Skeletal muscle tissue (tissue), 4 donors: ENCODE results near the gene PXDC1. TPM values are rescaled to one million over a fixed set of nuclear protein-coding genes. Genes with fewer than 3 reads are reported as not detected.
"Not testable (repeated sequence)": the region's sequence is repeated elsewhere in the genome, so short reads cannot be mapped to it uniquely, and the experiment has no call there.

Source experiments
- H3K27ac ChIP-seq: one replicate; pipeline ENCODE4 v1.7.0; 2013; ENCODE audit warnings: mild to moderate bottlenecking, low read depth, low read length, inconsistent platforms
- H3K27me3 ChIP-seq, 3 donors: one replicate each; pipeline ENCODE4 v1.7.0; 2013; ENCODE audit warnings: low read length in 3 of 3; ENCODE audit not compliant: control insufficient read depth in 3 of 3, insufficient read depth in 3 of 3
- H3K36me3 ChIP-seq, 3 donors: one replicate each; pipeline ENCODE4 v1.7.0; 2013; ENCODE audit warnings: low read length in 3 of 3; ENCODE audit not compliant: control insufficient read depth in 3 of 3, insufficient read depth in 3 of 3
- H3K4me1 ChIP-seq, 3 donors: one replicate each; pipeline ENCODE4 v1.7.0; 2013; ENCODE audit warnings: low read length in 3 of 3, mild to moderate bottlenecking in 3 of 3; ENCODE audit not compliant: control insufficient read depth in 3 of 3, insufficient read depth in 3 of 3
- H3K4me3 ChIP-seq, 3 donors: one replicate each; pipeline ENCODE4 v1.7.0; 2013; ENCODE audit warnings: low read length in 3 of 3
- H3K9ac ChIP-seq, 3 donors: one replicate each; pipeline ENCODE4 v1.7.0; 2013; ENCODE audit warnings: low read length in 3 of 3, mild to moderate bottlenecking in 3 of 3, moderate library complexity in 2 of 3, low read depth in 1 of 3
- H3K9me3 ChIP-seq, 3 donors: one replicate each; pipeline ENCODE4 v1.7.0; 2013; ENCODE audit warnings: low read length in 3 of 3; ENCODE audit not compliant: control insufficient read depth in 3 of 3
- total RNA-seq: library from RNA; depleted of rRNA; stranded (reverse); fragments of >200 nt; gene quantifications from one replicate; pipeline ENCODE4 v1.2.3, GENCODE V29; 2014
- donor health status: Osteomylitis.

Gene PXDC1
- total RNA-seq, 1 donor from 2014 or later = 14.1 TPM

- H3K4me1 ChIP-seq, H3K9me3 ChIP-seq, H3K27ac ChIP-seq, H3K36me3 ChIP-seq, H3K4me3 ChIP-seq, H3K9ac ChIP-seq, H3K27me3 ChIP-seq: not testable (repeated sequence)
Measured at GRCh38 chr6:3772127-3772999, 20.9 kb upstream of the PXDC1 start.

- H3K27ac ChIP-seq = no peak overlapping the region
- no peak overlapping the region for H3K4me3 ChIP-seq
- no peak overlapping the region for H3K9ac ChIP-seq
- no peaks in the 10 kb centered on the region for H3K27me3 ChIP-seq
- no peaks in the 10 kb centered on the region for H3K36me3 ChIP-seq
- no peaks in the 10 kb centered on the region for H3K9me3 ChIP-seq
- peaks cover 0 to 4% (median 0%) of the 10 kb centered on the region in 3 donors for H3K4me1 ChIP-seq
Measured at GRCh38 chr6:3771407-3772011, 20.0 kb upstream of the PXDC1 start.

- Histone ChIP-seq H3K4me1 (peaks cover 0 to 4% (median 0%) of the 10 kb centered on the region in 3 donors), H3K9ac (no peak overlapping the region), H3K27ac (no peak overlapping the region), H3K36me3 (no peaks in the 10 kb centered on the region), H3K27me3 (no peaks in the 10 kb centered on the region), H3K4me3 (no peak overlapping the region), H3K9me3 (no peaks in the 10 kb centered on the region)
Measured at GRCh38 chr6:3770023-3770720, 18.7 kb upstream of the PXDC1 start.

GRCh38 chr6:3769610-3770009 lies 18.1 kb upstream of the PXDC1 start:
- Histone ChIP-seq H3K9me3 (no peaks in the 10 kb centered on the region), H3K27ac (no peak overlapping the region), H3K4me1 (peaks cover 0 to 4% (median under 1%) of the 10 kb centered on the region in 3 donors), H3K4me3 (no peak overlapping the region), H3K27me3 (no peaks in the 10 kb centered on the region), H3K9ac (no peak overlapping the region), H3K36me3 (no peaks in the 10 kb centered on the region)

- Histone ChIP-seq H3K9ac (no peak overlapping the region), H3K27ac (no peak overlapping the region), H3K4me1 (peaks cover 0 to 2% (median 0%) of the 10 kb centered on the region in 3 donors), H3K9me3 (no peaks in the 10 kb centered on the region), H3K27me3 (no peaks in the 10 kb centered on the region), H3K4me3 (no peak overlapping the region), H3K36me3 (no peaks in the 10 kb centered on the region)
Measured at GRCh38 chr6:3768502-3768901, 17.0 kb upstream of the PXDC1 start.

- H3K9ac ChIP-seq, H3K4me3 ChIP-seq, H3K36me3 ChIP-seq, H3K4me1 ChIP-seq, H3K27me3 ChIP-seq, H3K9me3 ChIP-seq, H3K27ac ChIP-seq: not testable (repeated sequence)
Measured at GRCh38 chr6:3767483-3767882, 16.0 kb upstream of the PXDC1 start.

GRCh38 chr6:3766214-3766613 lies 14.7 kb upstream of the PXDC1 start:
- Histone ChIP-seq H3K36me3 (no peaks in the 10 kb centered on the region), H3K9ac (no peak overlapping the region), H3K27me3 (no peaks in the 10 kb centered on the region), H3K9me3 (no peaks in the 10 kb centered on the region), H3K4me1 (peaks cover 0 to 2% (median 0%) of the 10 kb centered on the region in 3 donors), H3K27ac (no peak overlapping the region), H3K4me3 (no peak overlapping the region)

- Histone ChIP-seq H3K4me1 (peaks cover 0 to 2% (median 0%) of the 10 kb centered on the region in 3 donors), H3K9me3 (no peaks in the 10 kb centered on the region), H3K36me3 (no peaks in the 10 kb centered on the region), H3K9ac (no peak overlapping the region), H3K4me3 (no peak overlapping the region), H3K27me3 (no peaks in the 10 kb centered on the region), H3K27ac (no peak overlapping the region)
Measured at GRCh38 chr6:3765415-3765814, 13.9 kb upstream of the PXDC1 start.

- H3K36me3 ChIP-seq = no peaks in the 10 kb centered on the region
- H3K9ac ChIP-seq = no peak overlapping the region
- no peaks in the 10 kb centered on the region for H3K27me3 ChIP-seq
Measured at GRCh38 chr6:3764516-3765335, 13.2 kb upstream of the PXDC1 start.

More at GRCh38 chr6:3764516-3765335, 13.2 kb upstream of the PXDC1 start:
- no peaks in the 10 kb centered on the region for H3K9me3 ChIP-seq
- H3K4me1 ChIP-seq = peaks cover 0 to 3% (median 2%) of the 10 kb centered on the region in 3 donors
- H3K27ac ChIP-seq = no peak overlapping the region
- H3K4me3 ChIP-seq = no peak overlapping the region
